ENCODE measurements around the gene NIPAL3.

DNA sequence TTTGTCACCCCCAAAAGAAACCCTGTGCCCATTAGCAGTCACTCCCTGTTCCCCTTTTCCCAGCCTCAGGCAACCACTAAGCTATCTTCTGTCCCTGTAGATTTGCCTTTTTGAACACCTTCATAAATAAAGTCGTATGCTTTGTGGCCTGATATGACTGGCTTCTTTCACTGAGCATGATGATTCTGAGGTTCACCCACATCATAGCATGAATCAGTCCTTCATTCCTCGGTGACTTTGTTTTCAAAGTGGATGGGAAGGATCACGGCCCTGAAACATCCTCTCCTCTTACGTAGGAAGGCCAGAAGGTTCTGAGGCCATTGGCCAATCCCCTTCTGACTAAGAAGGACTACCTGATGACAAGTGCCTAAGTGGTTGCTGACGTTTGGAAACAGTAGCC is 39.1 kb downstream of the NIPAL3 start:
- TF ChIP-seq POLR2A (IDR thresholded peaks at IDR 0.05), result no peak
- TF ChIP-seq, protein P1, sequence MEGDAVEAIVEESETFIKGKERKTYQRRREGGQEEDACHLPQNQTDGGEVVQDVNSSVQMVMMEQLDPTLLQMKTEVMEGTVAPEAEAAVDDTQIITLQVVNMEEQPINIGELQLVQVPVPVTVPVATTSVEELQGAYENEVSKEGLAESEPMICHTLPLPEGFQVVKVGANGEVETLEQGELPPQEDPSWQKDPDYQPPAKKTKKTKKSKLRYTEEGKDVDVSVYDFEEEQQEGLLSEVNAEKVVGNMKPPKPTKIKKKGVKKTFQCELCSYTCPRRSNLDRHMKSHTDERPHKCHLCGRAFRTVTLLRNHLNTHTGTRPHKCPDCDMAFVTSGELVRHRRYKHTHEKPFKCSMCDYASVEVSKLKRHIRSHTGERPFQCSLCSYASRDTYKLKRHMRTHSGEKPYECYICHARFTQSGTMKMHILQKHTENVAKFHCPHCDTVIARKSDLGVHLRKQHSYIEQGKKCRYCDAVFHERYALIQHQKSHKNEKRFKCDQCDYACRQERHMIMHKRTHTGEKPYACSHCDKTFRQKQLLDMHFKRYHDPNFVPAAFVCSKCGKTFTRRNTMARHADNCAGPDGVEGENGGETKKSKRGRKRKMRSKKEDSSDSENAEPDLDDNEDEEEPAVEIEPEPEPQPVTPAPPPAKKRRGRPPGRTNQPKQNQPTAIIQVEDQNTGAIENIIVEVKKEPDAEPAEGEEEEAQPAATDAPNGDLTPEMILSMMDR (IDR thresholded peaks at IDR 0.05), result no peak
